H1 (cell line): Measurements from ENCODE around the gene PLA2G4F. TPM values are rescaled to one million over a fixed set of nuclear protein-coding genes. Genes with fewer than 3 reads are reported as not detected.

ENCODE experiments used
- CTCF ChIA-PET: fragments of 300-600 bp; sonication (Branson Sonifier 250); formaldehyde crosslinking; loops from one replicate; lab custom pipeline; 2021; ENCODE audit not compliant: partially characterized antibody; lab: Charles Lee
- POLR2A ChIA-PET: fragments of 300-600 bp; sonication (Branson Sonifier 250); formaldehyde crosslinking; loops from one replicate; lab custom pipeline; 2021; ENCODE audit warnings: inconsistent platforms; ENCODE audit not compliant: partially characterized antibody; lab: Charles Lee
- DNase-seq, 2 experiments: peaks; one replicate each; pipeline versions ENCODE4 v3.0.0 to v3.0.0-alpha.2; 2010 to 2022; ENCODE audit warnings: low spot score in 2 of 2, low read depth in 1 of 2, mixed read lengths in 1 of 2
- FAIRE-seq: peaks from 2 replicates; lab custom pipeline; 2011; peaks lifted over from hg19 to GRCh38; lab: Jason Lieb, UNC
- H2AFZ ChIP-seq: 2 replicates; pipeline ENCODE4 v1.8.1; 2012; ENCODE audit warnings: low read length, inconsistent platforms
- H2AK5ac ChIP-seq: 2 replicates; pipeline ENCODE4 v1.6.1; 2013; ENCODE audit warnings: low read depth, low read length
- H2BK120ac ChIP-seq: replicated peaks from 2 replicates; pipeline ENCODE3; 2013; ENCODE audit warnings: low read depth, low read length, inconsistent platforms
- H2BK12ac ChIP-seq: 2 replicates; pipeline ENCODE4 v1.6.1; 2013; ENCODE audit warnings: low read depth, low read length
- H2BK15ac ChIP-seq: 2 replicates; pipeline ENCODE4 v1.6.1; 2013; ENCODE audit warnings: low read length
- H2BK20ac ChIP-seq: 2 replicates; pipeline ENCODE4 v1.6.1; 2013; ENCODE audit warnings: low read length
- H2BK5ac ChIP-seq: 2 replicates; pipeline ENCODE4 v1.6.1; 2013; ENCODE audit warnings: low read depth, low read length
- H3K14ac ChIP-seq: 2 replicates; pipeline ENCODE4 v1.6.1; 2013; ENCODE audit warnings: inconsistent platforms; ENCODE audit not compliant: insufficient read length
- H3K18ac ChIP-seq: 2 replicates; pipeline ENCODE4 v1.6.1; 2013; ENCODE audit warnings: low read length; ENCODE audit errors: extremely low read depth
- H3K23ac ChIP-seq: 2 replicates; pipeline ENCODE4 v1.6.1; 2013; ENCODE audit warnings: inconsistent platforms; ENCODE audit not compliant: insufficient read length
- H3K23me2 ChIP-seq: 2 replicates; pipeline ENCODE4 v1.6.1; 2013; ENCODE audit warnings: low read depth, low read length
- H3K27ac ChIP-seq: 2 replicates; pipeline ENCODE4 v1.6.1; 2011; ENCODE audit warnings: low read depth, low read length, inconsistent platforms
- H3K27me3 ChIP-seq, 4 experiments: replicated peaks in 1 of 4; 1 replicate in 1 of 4; 2 replicates in 3 of 4; pipeline versions ENCODE4 v1.6.1 to v1.8.1; 2011 to 2013; ENCODE audit warnings: low read length in 3 of 4, mild to moderate bottlenecking in 3 of 4, inconsistent platforms in 2 of 4, mixed read lengths in 2 of 4, moderate library complexity in 1 of 4; ENCODE audit not compliant: control insufficient read depth in 3 of 4, insufficient read depth in 3 of 4; ENCODE audit errors: extremely low read depth in 1 of 4
- H3K36me3 ChIP-seq, 4 experiments: 2 replicates each; pipeline versions ENCODE4 v1.6.1 to v1.8.1; 2011 to 2013; ENCODE audit warnings: mild to moderate bottlenecking in 4 of 4, low read length in 3 of 4, moderate library complexity in 2 of 4, control low read depth in 1 of 4, inconsistent platforms in 1 of 4; ENCODE audit not compliant: insufficient read depth in 4 of 4, control insufficient read depth in 2 of 4
- H3K4ac ChIP-seq: replicated peaks from 2 replicates; pipeline ENCODE3; 2013; ENCODE audit warnings: low read length, low read depth, mixed read lengths, inconsistent platforms; ENCODE audit not compliant: insufficient read length
- H3K4me1 ChIP-seq, 4 experiments: replicated peaks in 1 of 4; 1 replicate in 1 of 4; 2 replicates in 3 of 4; pipeline versions ENCODE4 v1.6.1 to v1.8.1; 2011 to 2013; ENCODE audit warnings: low read length in 3 of 4, inconsistent platforms in 2 of 4, mixed read lengths in 1 of 4; ENCODE audit not compliant: insufficient read depth in 4 of 4, control insufficient read depth in 3 of 4
- H3K4me2 ChIP-seq, 2 experiments: 2 replicates each; pipeline versions ENCODE4 v1.6.1 to v1.8.1; 2011 to 2013; ENCODE audit warnings: low read depth in 2 of 2, low read length in 2 of 2, control low read depth in 1 of 2, inconsistent platforms in 1 of 2, mild to moderate bottlenecking in 1 of 2; ENCODE audit not compliant: insufficient read depth in 1 of 2
- H3K4me3 ChIP-seq, 4 experiments: fragments of 200-600, 300-600 bp in 1 of 4; sonication (generic), shearing (Covaris generic), sonication (Bioruptor Twin) in 1 of 4; 2 replicates each; pipeline versions ENCODE4 v1.5.1 to v1.8.1; 2011 to 2016; ENCODE audit warnings: low read length in 4 of 4, low read depth in 3 of 4, control low read depth in 2 of 4, inconsistent platforms in 2 of 4, mild to moderate bottlenecking in 2 of 4, mixed read lengths in 1 of 4, moderate library complexity in 1 of 4; ENCODE audit not compliant: insufficient read depth in 2 of 4; ENCODE audit errors: extremely low read depth in 1 of 4
- H3K56ac ChIP-seq: replicated peaks from 2 replicates; pipeline ENCODE3; 2013; ENCODE audit warnings: low read depth, mild to moderate bottlenecking, mixed read lengths, low read length, inconsistent platforms; ENCODE audit not compliant: insufficient read length
- H3K79me1 ChIP-seq: 2 replicates; pipeline ENCODE4 v1.6.1; 2013; ENCODE audit warnings: low read depth, low read length, control low read depth
- H3K79me2 ChIP-seq, 2 experiments: 2 replicates each; pipeline versions ENCODE4 v1.6.1 to v1.8.1; 2012 to 2013; ENCODE audit warnings: low read length in 2 of 2, mild to moderate bottlenecking in 2 of 2, inconsistent platforms in 1 of 2; ENCODE audit not compliant: insufficient read depth in 2 of 2, control insufficient read depth in 1 of 2
- H3K9ac ChIP-seq, 4 experiments: replicated peaks in 1 of 4; 1 replicate in 1 of 4; 2 replicates in 3 of 4; pipeline versions ENCODE4 v1.6.1 to v1.8.1; 2011 to 2013; ENCODE audit warnings: low read depth in 3 of 4, low read length in 3 of 4, control low read depth in 2 of 4, mild to moderate bottlenecking in 2 of 4, moderate library complexity in 2 of 4, inconsistent platforms in 1 of 4; ENCODE audit errors: extremely low read depth in 1 of 4
- H3K9me3 ChIP-seq, 2 experiments: 2 replicates each; pipeline versions ENCODE4 v1.6.1 to v1.8.1; 2012 to 2013; ENCODE audit warnings: mild to moderate bottlenecking in 2 of 2, moderate library complexity in 2 of 2, control low read depth in 1 of 2, inconsistent platforms in 1 of 2, low read depth in 1 of 2, low read length in 1 of 2, mixed read lengths in 1 of 2; ENCODE audit not compliant: insufficient read depth in 2 of 2
- H4K20me1 ChIP-seq, 2 experiments: replicated peaks in 1 of 2; 2 replicates each; pipeline versions ENCODE3 to v1.8.1; 2011 to 2013; ENCODE audit warnings: inconsistent platforms in 2 of 2, low read length in 2 of 2, mild to moderate bottlenecking in 1 of 2; ENCODE audit not compliant: insufficient read depth in 2 of 2, control insufficient read depth in 1 of 2
- H4K5ac ChIP-seq: 2 replicates; pipeline ENCODE4 v1.6.1; 2013; ENCODE audit warnings: low read length, low read depth, mixed read lengths, inconsistent platforms; ENCODE audit not compliant: insufficient read length
- H4K8ac ChIP-seq: 2 replicates; pipeline ENCODE4 v1.8.0; 2013; ENCODE audit warnings: mild to moderate bottlenecking, moderate library complexity, low read length, inconsistent platforms; ENCODE audit not compliant: insufficient read depth; ENCODE audit errors: extremely low read depth
- H4K91ac ChIP-seq: replicated peaks from 2 replicates; pipeline ENCODE3; 2013; ENCODE audit warnings: low read length, mixed read lengths, inconsistent platforms; ENCODE audit not compliant: insufficient read length
- ATF3 ChIP-seq: IDR thresholded peaks from 2 replicates; pipeline ENCODE4 v1.6.1; 2011; ENCODE audit warnings: low read depth, mild to moderate bottlenecking, low read length; ENCODE audit not compliant: insufficient read depth
- BCL11A ChIP-seq, 2 experiments: IDR thresholded peaks; one replicate each; pipeline ENCODE4 v1.6.1; 2011; ENCODE audit warnings: low read depth in 2 of 2, low read length in 2 of 2, mild to moderate bottlenecking in 2 of 2
- BRCA1 ChIP-seq: IDR thresholded peaks from 2 replicates; pipeline ENCODE4 v1.6.1; 2012; ENCODE audit warnings: low read depth, low read length, improper control_type of control experiment
- CTCF ChIP-seq, 3 experiments: IDR thresholded peaks; 1 replicate in 2 of 3; 2 replicates in 1 of 3; pipeline versions ENCODE4 v1.5.1 to v1.6.1; 2011; ENCODE audit warnings: low read length in 3 of 3, mild to moderate bottlenecking in 3 of 3, inconsistent platforms in 2 of 3, low read depth in 1 of 3, moderate library complexity in 1 of 3; ENCODE audit not compliant: insufficient read depth in 1 of 3; ENCODE audit errors: control extremely low read depth in 1 of 3
- NRF1 ChIP-seq: IDR thresholded peaks from 2 replicates; pipeline ENCODE4 v1.6.1; 2011; ENCODE audit warnings: mild to moderate bottlenecking, low read depth, low read length, improper control_type of control experiment
- RAD21 ChIP-seq, 2 experiments: IDR thresholded peaks in 1 of 2; conservative IDR thresholded peaks in 1 of 2; 2 replicates each; pipeline ENCODE4 v1.6.1; 2011; ENCODE audit warnings: low read depth in 2 of 2, low read length in 2 of 2, improper control_type of control experiment in 1 of 2, inconsistent platforms in 1 of 2, mild to moderate bottlenecking in 1 of 2, moderate library complexity in 1 of 2
- SIRT6 ChIP-seq: IDR thresholded peaks from one replicate; pipeline ENCODE4 v1.7.1; 2012; ENCODE audit warnings: low read length, inconsistent platforms
- TAF7 ChIP-seq: optimal IDR thresholded peaks from 2 replicates; pipeline ENCODE3; 2011; ENCODE audit warnings: low read depth, mild to moderate bottlenecking, inconsistent platforms, low read length, moderate library complexity, borderline replicate concordance
- WGBS, 2 experiments: shearing (Covaris generic) in 1 of 2; methylation state at CpG; one replicate each; pipeline versions ENCODE4 v1.1.6 to v1.1.7; 2013 to 2015; ENCODE audit warnings: low lambda C conversion rate in 2 of 2, mixed read lengths in 2 of 2, inconsistent platforms in 1 of 2, low coverage in 1 of 2, missing lambda C conversion rate in 1 of 2; ENCODE audit not compliant: insufficient replicate concordance in 2 of 2, insufficient coverage in 1 of 2, insufficient read length in 1 of 2; ENCODE audit errors: extremely low coverage in 1 of 2, missing lambda C conversion rate in 1 of 2; 5-methylcytosine and 5-hydroxymethylcytosine counted together
- polyA plus RNA-seq, 7 experiments: library from polyadenylated mRNA; depleted of rRNA in 3 of 7; stranded (reverse) in 5 of 7; unstranded in 2 of 7; fragments of >200 nt in 5 of 7; fragments of 200-250 nt in 2 of 7; gene quantifications; 1 replicate in 5 of 7; 2 replicates in 1 of 7; 4 replicates in 1 of 7; pipeline versions ENCODE4 v1.2.1 to v1.2.3, GENCODE V29; 2011 to 2013; ENCODE audit warnings: missing spikeins in 2 of 7, mixed read lengths in 2 of 7
- total RNA-seq: library from RNA; stranded (reverse); fragmentation: NEBNext Ultra II Directional; extraction: Animal tissue kit (Norgen Biotek cat#: 25700); gene quantifications from 2 replicates; pipeline ENCODE4 v1.2.1, GENCODE V29; 2021

Gene PLA2G4F
- total and polyA plus RNA-seq, 2 of the 8 experiments (the other 6 are each of a cell fraction or from before 2014, with no cell fraction given): not detected

DNA sequence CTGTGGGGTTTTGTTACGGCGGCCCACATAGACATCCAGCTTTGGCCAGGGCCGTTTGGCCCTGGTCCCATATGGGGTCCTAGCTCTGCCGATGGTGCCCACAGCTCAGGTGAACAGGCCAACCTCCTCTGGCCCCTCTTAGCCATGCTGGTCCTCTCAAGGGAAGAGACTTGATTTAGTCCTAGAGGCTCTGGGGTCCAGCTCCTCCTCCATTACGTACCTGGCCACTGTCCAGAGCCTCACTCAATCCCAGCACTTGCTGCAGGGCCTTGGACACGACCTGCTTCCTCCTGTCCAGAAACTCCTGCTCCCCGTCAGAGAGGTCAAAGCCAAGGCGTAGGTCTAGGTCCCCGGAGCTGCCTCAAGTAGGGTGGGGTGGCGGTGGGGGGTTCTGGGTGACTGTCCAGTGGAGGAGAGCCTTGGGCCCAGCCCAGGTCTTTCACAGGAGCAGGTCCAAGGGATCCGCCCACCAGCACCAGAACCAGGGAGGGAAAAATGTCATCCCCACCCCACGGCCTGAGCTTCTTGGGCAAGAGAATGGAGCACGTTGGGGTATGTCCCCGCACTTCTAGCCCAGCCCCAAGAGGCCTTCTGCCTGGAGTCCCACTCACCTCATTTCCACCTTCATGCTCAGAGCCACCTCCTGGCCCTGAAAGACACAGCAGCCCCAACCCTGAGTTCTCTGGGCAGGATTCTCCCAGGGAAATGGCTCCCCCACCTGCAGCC is 6.8 kb downstream of the PLA2G4F start:
- no peak overlapping the region for H4K91ac ChIP-seq
- no peak overlapping the region for H2BK5ac ChIP-seq
- H3K27ac ChIP-seq: no peak overlapping the region
- no peak overlapping the region for H3K4me2 ChIP-seq
- H2AK5ac ChIP-seq: no peak overlapping the region
- H3K56ac ChIP-seq: no peak overlapping the region
- H3K23ac ChIP-seq: no peak overlapping the region
- H3K4me1 ChIP-seq: peaks cover 0 to 3% (median 0%) of the 10 kb centered on the region in 4 experiments; a peak in 1 of 7 replicates
- no peaks in the 10 kb centered on the region for H4K20me1 ChIP-seq
- no peak overlapping the region for H2BK20ac ChIP-seq
- H3K18ac ChIP-seq: no peak overlapping the region
- no peak overlapping the region for H2BK15ac ChIP-seq
- H3K14ac ChIP-seq: no peak overlapping the region
- no peak overlapping the region for H3K4ac ChIP-seq
- no peaks in the 10 kb centered on the region for H3K27me3 ChIP-seq
- H3K79me2 ChIP-seq: no peaks in the 10 kb centered on the region
- H3K9me3 ChIP-seq: no peaks in the 10 kb centered on the region
- no peak overlapping the region for H2BK12ac ChIP-seq
- H3K79me1 ChIP-seq: no peaks in the 10 kb centered on the region
- H2BK120ac ChIP-seq: no peak overlapping the region
- TF ChIP-seq RAD21 (IDR thresholded peaks at IDR 0.05 in 1 of 2, conservative IDR thresholded peaks at IDR 0.05 in 1 of 2; ENCODE audit: low read depth in 2 of 2, low read length in 2 of 2) (peak in 1 of 2 experiments; percentile 20; a peak in 1 of 4 replicates), SIRT6 (no peak), NRF1 (no peak), BRCA1 (no peak), ATF3 (no peak), BCL11A (IDR thresholded peaks at IDR 0.05; ENCODE audit: low read depth in 2 of 2, low read length in 2 of 2) (no peak), TAF7 (no peak), CTCF (IDR thresholded peaks at IDR 0.05; ENCODE audit: control extremely low read depth in 1 of 3, insufficient read depth in 1 of 3, low read depth in 1 of 3, low read length in 3 of 3) (peak; percentile 18 to 34 (median 25); a peak in 3 of 4 replicates)
- no peaks in the 10 kb centered on the region for H3K23me2 ChIP-seq
- H4K5ac ChIP-seq: no peak overlapping the region
- H3K4me3 ChIP-seq: no peak overlapping the region
- peak overlapping the region; percentile 28; the same call in 1 of the 2 replicates for H4K8ac ChIP-seq
- no peak for DNase-seq
- H3K36me3 ChIP-seq: no peaks in the 10 kb centered on the region
- H3K9ac ChIP-seq: no peak overlapping the region
- no peak overlapping the region for H2AFZ ChIP-seq
- FAIRE-seq: no peak
- WGBS, 2 experiments: 96% methylated on average over 13 of the region's 14 CpGs; no CpG with 5 or more reads in 1 of the 2 experiments
- POLR2A ChIA-PET: interaction anchor here (0.6 to 1.4 kb wide), 4 partner anchors 11 to 83 kb away, joined by 3 to 4 read pairs (median 3); no protein-coding TSS in a partner anchor
- CTCF ChIA-PET: interaction anchor here (0.9 to 22.6 kb wide), 8 partner anchors 12 to 160 kb away, joined by 3 to 416 read pairs (median 4); no protein-coding TSS in a partner anchor
